Stomach (tissue), 9 donors: ENCODE results near the gene NTF3. TPM values are rescaled to one million over a fixed set of nuclear protein-coding genes. Genes with fewer than 3 reads are reported as not detected.

ENCODE experiments used
- DNase-seq, 2 donors: peaks; one replicate each; pipeline versions ENCODE4 v3.0.0 to v3.0.0-alpha.2; 2013 to 2019
- H3K27ac ChIP-seq, 5 donors: fragments of 200-600 bp in 4 of 5; sonication (generic) in 4 of 5; one replicate each; pipeline ENCODE4 v1.5.1; 2013 to 2019; ENCODE audit warnings: mild to moderate bottlenecking in 1 of 5, moderate library complexity in 1 of 5
- H3K27me3 ChIP-seq, 3 donors: fragments of 200-600 bp; sonication (generic); one replicate each; pipeline ENCODE4 v1.5.1; 2017 to 2019; ENCODE audit warnings: mixed run types in 1 of 3
- H3K36me3 ChIP-seq, 4 donors: fragments of 200-600 bp; sonication (generic); 1 replicate in 3 of 4; 2 replicates in 1 of 4; pipeline ENCODE4 v1.5.1; 2016 to 2019
- H3K4me1 ChIP-seq, 4 donors: fragments of 200-600 bp; sonication (generic); one replicate each; pipeline ENCODE4 v1.5.1; 2016 to 2019
- H3K4me3 ChIP-seq, 4 donors: fragments of 200-600 bp; sonication (generic) in 3 of 4; one replicate each; pipeline ENCODE4 v1.5.1; 2016 to 2019; ENCODE audit warnings: mild to moderate bottlenecking in 1 of 4
- H3K9me3 ChIP-seq, 4 donors: fragments of 200-600 bp; sonication (generic); one replicate each; pipeline ENCODE4 v1.5.1; 2016 to 2019
- CTCF ChIP-seq, 7 experiments: fragments of 450-650 bp in 4 of 7; fragments of 200-600 bp in 3 of 7; sonication (generic) in 3 of 7; IDR thresholded peaks; one replicate each; pipeline ENCODE4 v1.5.1; 2016 to 2019; ENCODE audit warnings: antibody characterized with exemption in 7 of 7, control low read depth in 2 of 7, mild to moderate bottlenecking in 1 of 7
- EP300 ChIP-seq: sonication (generic); formaldehyde crosslinking; IDR thresholded peaks from one replicate; pipeline ENCODE4 v1.6.1; 2017; ENCODE audit warnings: antibody characterized with exemption
- POLR2A ChIP-seq, 4 donors: fragments of 450-650 bp; IDR thresholded peaks; one replicate each; pipeline ENCODE4 v1.6.1; 2016; ENCODE audit warnings: antibody characterized with exemption in 4 of 4, control low read depth in 2 of 4, mild to moderate bottlenecking in 1 of 4, moderate library complexity in 1 of 4
- POLR2AphosphoS5 ChIP-seq, 3 donors: sonication (generic); formaldehyde crosslinking; IDR thresholded peaks; one replicate each; pipeline ENCODE4 v1.6.1; 2016; ENCODE audit warnings: antibody characterized with exemption in 3 of 3
- WGBS, 5 donors: extraction: QIAGEN DNeasy Blood & Tissue Kit in 3 of 5; methylation state at CpG; one replicate each; pipeline versions ENCODE4 v1.1.5 to v1.1.7; 2013 to 2018; 5-methylcytosine and 5-hydroxymethylcytosine counted together
- intact Hi-C: fragments of 100-400 bp; cut with DNase I; formaldehyde crosslinking; loops from one replicate; pipeline ENCODE4 v1.15.1; 2023; ENCODE audit warnings: low total_unique reads
- polyA plus RNA-seq, 3 donors: library from polyadenylated mRNA; stranded (reverse); fragments of 200-250 nt; gene quantifications; one replicate each; pipeline ENCODE4 v1.2.3, GENCODE V29; 2013
- total RNA-seq, 5 donors: library from RNA; depleted of rRNA; stranded (reverse); fragments of >200 nt; gene quantifications; one replicate each; pipeline versions ENCODE4 v1.1.0 to v1.2.3, GENCODE V29; 2014 to 2016
- donor health status: healthy with polysubstance abuse.
- donor health status: Bipolar disorder and iron deficiency.
- donor health status: healthy.

Gene NTF3
- total and polyA plus RNA-seq, 8 donors: 0.87 to 7.3 (median 4.0) TPM; not detected in 3

GRCh38 chr12:5396541-5396940 lies 35.4 kb upstream of the NTF3 start:
- intact Hi-C loops: no loop called here
- WGBS, 5 donors: 66 to 81% (median 72%) methylated on average over 1 of the region's 1 CpG
- no peaks in the 10 kb centered on the region for H3K9me3 ChIP-seq
- H3K27me3 ChIP-seq: no peaks in the 10 kb centered on the region
- H3K36me3 ChIP-seq: no peaks in the 10 kb centered on the region
- H3K27ac ChIP-seq: no peak overlapping the region
- DNase-seq: no peak
- H3K4me1 ChIP-seq: peaks cover 4 to 13% (median 9%) of the 10 kb centered on the region in 4 donors
- no peak for TF ChIP-seq CTCF (IDR thresholded peaks at IDR 0.05)
- TF ChIP-seq POLR2A (IDR thresholded peaks at IDR 0.05): no peak
- no peak for TF ChIP-seq EP300
- no peak for TF ChIP-seq POLR2AphosphoS5 (IDR thresholded peaks at IDR 0.05)
- no peak overlapping the region for H3K4me3 ChIP-seq

GRCh38 chr12:5399266-5399665 lies 32.6 kb upstream of the NTF3 start:
- intact Hi-C loops: no loop called here
- H3K27me3 ChIP-seq: no peaks in the 10 kb centered on the region
- no peaks in the 10 kb centered on the region for H3K36me3 ChIP-seq
- H3K4me1 ChIP-seq: peaks cover 4 to 13% (median 9%) of the 10 kb centered on the region in 4 donors
- DNase-seq: no peak
- H3K27ac ChIP-seq: no peak overlapping the region
- TF ChIP-seq POLR2AphosphoS5 (IDR thresholded peaks at IDR 0.05) (no peak), CTCF (IDR thresholded peaks at IDR 0.05) (no peak), POLR2A (IDR thresholded peaks at IDR 0.05) (no peak), EP300 (no peak)
- no peaks in the 10 kb centered on the region for H3K9me3 ChIP-seq
- H3K4me3 ChIP-seq: no peak overlapping the region
- 90 to 94% (median 91%) methylated on average over 2 of the region's 2 CpGs for WGBS, 5 donors

- TF ChIP-seq POLR2A (IDR thresholded peaks at IDR 0.05) (no peak), EP300 (no peak), POLR2AphosphoS5 (IDR thresholded peaks at IDR 0.05) (no peak), CTCF (IDR thresholded peaks at IDR 0.05) (no peak)
- Histone ChIP-seq H3K36me3 (no peaks in the 10 kb centered on the region), H3K9me3 (no peaks in the 10 kb centered on the region), H3K4me3 (no peak overlapping the region), H3K4me1 (no peaks in the 10 kb centered on the region), H3K27me3 (no peaks in the 10 kb centered on the region), H3K27ac (no peak overlapping the region)
- 45 to 59% (median 53%) methylated on average over 8 of the region's 8 CpGs for WGBS, 5 donors
- no peak for DNase-seq
- intact Hi-C loops: no loop called here
These were observed 29.6 kb upstream of the NTF3 start for GRCh38 chr12:5402009-5402935.

GRCh38 chr12:5403411-5403810 lies 28.5 kb upstream of the NTF3 start:
- no peak for DNase-seq
- no peaks in the 10 kb centered on the region for H3K27me3 ChIP-seq
- intact Hi-C loops: no loop called here
- H3K9me3 ChIP-seq: no peaks in the 10 kb centered on the region
- H3K4me3 ChIP-seq: no peak overlapping the region
- WGBS, 5 donors: 56 to 75% (median 66%) methylated on average over 3 of the region's 3 CpGs
- no peak overlapping the region for H3K27ac ChIP-seq
- TF ChIP-seq CTCF (IDR thresholded peaks at IDR 0.05) (no peak), EP300 (no peak)
- H3K36me3 ChIP-seq: no peaks in the 10 kb centered on the region
- no peaks in the 10 kb centered on the region for H3K4me1 ChIP-seq
